ENCODE measurements around the gene SORCS2.

SORCS2 gene

DNA sequence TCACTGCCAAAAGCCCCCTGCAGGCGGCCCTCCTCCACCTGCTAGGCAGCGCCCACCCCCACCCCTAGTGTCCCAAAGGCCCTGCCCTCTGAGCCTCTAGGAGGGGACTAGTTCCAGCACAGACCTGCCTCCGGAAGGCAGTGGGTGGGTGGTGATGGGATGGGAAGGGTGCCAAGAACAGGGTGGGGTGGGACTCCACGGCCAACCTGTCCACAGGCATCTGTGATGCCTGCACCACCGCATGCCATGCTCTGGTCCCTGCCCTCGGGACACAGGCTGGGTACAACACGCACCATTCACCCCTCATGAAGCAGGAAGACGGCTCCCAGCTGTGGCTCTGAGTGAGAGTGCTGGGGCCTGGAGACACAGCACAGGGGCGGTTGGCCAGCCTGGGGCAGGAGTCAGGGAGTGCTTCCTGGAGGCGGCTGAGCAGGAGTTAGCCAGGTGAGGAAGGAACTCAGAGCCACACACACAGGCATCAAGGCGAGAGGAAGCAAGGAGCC lies 485.5 kb downstream of the SORCS2 start:
- DNase-seq (ENCODE audit: low read depth) = no peak
- H3K4me3 ChIP-seq (ENCODE audit: low read depth, low read length) = no peak overlapping the region
- TF ChIP-seq, protein P1, sequence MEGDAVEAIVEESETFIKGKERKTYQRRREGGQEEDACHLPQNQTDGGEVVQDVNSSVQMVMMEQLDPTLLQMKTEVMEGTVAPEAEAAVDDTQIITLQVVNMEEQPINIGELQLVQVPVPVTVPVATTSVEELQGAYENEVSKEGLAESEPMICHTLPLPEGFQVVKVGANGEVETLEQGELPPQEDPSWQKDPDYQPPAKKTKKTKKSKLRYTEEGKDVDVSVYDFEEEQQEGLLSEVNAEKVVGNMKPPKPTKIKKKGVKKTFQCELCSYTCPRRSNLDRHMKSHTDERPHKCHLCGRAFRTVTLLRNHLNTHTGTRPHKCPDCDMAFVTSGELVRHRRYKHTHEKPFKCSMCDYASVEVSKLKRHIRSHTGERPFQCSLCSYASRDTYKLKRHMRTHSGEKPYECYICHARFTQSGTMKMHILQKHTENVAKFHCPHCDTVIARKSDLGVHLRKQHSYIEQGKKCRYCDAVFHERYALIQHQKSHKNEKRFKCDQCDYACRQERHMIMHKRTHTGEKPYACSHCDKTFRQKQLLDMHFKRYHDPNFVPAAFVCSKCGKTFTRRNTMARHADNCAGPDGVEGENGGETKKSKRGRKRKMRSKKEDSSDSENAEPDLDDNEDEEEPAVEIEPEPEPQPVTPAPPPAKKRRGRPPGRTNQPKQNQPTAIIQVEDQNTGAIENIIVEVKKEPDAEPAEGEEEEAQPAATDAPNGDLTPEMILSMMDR (conservative IDR thresholded peaks at IDR 0.05; ENCODE audit: low read depth, low read length) = no peak

DNA sequence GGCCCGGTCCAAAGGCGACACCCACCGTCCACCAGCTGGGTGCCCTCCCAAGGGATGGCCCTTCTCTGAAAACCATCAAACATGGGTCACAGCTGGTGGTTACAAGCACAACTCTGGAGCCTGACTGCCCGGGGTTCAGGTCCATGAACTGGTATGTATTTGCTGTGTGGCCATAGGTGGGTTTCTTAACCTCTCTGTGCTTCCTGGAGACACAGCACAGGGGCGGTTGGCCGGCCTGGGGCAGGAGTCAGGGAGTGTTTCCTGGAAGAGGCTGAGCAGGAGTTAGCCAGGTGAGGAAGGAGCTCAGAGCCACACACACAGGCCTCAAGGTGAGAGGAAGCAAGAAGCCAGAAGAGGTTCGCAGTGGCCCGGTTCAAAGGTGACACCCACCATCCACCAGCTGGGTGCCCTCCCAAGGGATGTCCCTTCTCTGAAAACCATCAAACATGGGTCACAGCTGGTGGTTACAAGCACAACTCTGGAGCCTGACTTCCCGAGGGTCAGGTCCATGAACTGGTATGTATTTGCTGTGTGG lies 486.0 kb downstream of the SORCS2 start:
- TF ChIP-seq, protein P1 (conservative IDR thresholded peaks at IDR 0.05; ENCODE audit: low read depth, low read length) = no peak
- H3K4me3 ChIP-seq (ENCODE audit: low read depth, low read length) = no peak overlapping the region

DNA sequence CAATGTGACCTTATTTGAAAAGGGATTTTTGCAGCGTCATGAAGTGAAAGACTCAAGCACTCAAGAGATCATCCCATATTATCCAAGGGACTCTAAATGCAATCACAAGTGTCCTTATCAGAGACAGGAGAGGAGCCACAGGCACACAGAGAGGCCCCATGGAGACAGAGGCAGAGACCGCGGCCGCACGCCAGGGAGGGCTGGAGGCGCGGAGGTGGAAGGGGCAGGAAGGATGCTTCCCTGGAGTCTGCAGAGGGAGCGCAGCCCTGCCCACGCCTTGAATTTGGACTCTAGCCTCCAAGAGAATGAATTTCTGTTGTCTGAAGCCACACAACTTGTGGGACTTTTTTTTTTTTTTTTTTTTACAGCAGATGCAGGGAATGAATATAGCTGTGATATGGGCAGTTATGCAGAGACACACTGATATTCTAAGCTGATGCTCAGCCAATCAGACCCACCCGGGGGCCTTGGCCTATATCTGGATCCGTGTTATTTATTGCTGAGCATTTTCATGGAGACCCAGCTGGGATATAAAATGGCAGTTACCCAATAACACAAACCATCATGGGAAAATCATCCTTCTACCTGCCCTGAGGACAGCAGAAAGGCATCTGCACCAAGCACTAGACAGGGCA lies 487.2 kb downstream of the SORCS2 start:
- TF ChIP-seq, protein P1 (conservative IDR thresholded peaks at IDR 0.05; ENCODE audit: low read depth, low read length) = no peak
- no peak overlapping the region for H3K4me3 ChIP-seq (ENCODE audit: low read depth, low read length)
- no peak for DNase-seq (ENCODE audit: low read depth)

More for the DNA sequence above, 486.0 kb downstream of the SORCS2 start:
- no peak for DNase-seq (ENCODE audit: low read depth)

DNA sequence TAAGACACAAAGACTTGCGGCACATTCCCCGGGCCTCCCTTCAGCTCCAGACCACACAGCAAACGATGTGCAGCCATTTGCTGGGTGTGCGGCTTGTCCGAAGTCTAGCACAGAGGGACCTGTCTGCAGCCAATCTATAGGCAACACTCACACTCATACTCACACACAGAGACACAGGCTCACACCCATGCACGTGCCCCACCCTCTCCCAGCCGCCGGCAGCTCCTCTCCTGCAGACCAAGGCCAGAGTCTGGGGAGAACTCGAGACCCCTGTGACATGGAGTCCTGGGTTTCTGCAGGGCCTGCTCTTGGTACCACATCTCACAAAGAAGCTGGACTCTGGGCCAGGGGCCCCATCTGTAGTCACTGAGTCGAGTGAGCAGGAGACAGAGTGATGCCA lies 487.8 kb downstream of the SORCS2 start:
- DNase-seq (ENCODE audit: low read depth) = no peak
- TF ChIP-seq, protein P1 (conservative IDR thresholded peaks at IDR 0.05; ENCODE audit: low read depth, low read length) = no peak
- no peak overlapping the region for H3K4me3 ChIP-seq (ENCODE audit: low read depth, low read length)

DNA sequence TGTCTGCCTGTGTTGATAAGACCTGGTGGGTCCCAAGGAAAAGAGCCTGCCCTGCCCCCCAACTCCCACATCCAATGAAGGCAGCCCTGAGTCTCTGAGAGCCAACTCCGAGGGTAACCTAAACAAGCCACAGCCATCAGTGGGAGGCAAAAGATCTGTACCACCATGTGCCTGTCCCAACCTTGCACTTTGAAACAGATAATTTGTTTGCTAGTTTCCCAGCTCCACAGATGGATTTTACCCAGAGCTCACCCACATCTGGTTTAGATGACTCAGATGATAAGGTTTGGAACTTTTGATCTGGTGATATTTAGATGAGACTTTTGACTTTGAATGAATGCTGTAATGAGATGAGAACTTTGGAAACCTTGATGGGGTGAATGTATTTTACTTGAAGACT lies 488.4 kb downstream of the SORCS2 start:
- TF ChIP-seq, protein P1 (conservative IDR thresholded peaks at IDR 0.05; ENCODE audit: low read depth, low read length) = no peak
- DNase-seq (ENCODE audit: low read depth) = no peak
- H3K4me3 ChIP-seq (ENCODE audit: low read depth, low read length) = no peak overlapping the region

DNA sequence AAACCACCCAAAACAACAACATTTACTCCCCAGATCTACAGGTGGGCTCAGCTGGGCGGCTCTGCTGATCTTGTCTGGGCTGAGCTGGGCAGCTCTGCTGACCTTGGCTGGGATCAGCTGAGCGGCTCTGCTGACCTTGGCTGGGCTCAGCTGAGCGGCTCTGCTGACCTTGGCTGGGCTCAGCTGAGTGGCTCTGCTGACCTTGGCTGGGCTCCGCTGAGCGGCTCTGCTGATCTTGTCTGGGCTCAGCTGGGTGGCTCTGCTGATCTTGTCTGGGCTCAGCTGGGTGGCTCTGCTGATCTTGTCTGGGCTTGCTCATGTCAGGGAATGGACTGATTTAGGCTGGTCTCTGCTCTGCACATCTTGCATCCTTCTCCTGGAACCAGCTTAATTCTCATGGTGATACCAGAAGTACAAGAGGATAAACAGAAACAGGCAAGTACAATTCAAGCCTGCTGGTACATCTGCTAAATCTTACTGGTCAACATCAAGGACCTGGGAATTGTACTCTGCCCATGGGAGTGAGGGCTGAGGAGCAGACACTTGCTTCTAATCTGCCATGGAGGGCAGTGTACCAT lies 490.9 kb downstream of the SORCS2 start:
- no peak for DNase-seq (ENCODE audit: low read depth)
- TF ChIP-seq, protein P1 (conservative IDR thresholded peaks at IDR 0.05; ENCODE audit: low read depth, low read length) = no peak

More for the DNA sequence above, 490.9 kb downstream of the SORCS2 start:
- no peak overlapping the region for H3K4me3 ChIP-seq (ENCODE audit: low read depth, low read length)

All from choroid plexus epithelial cell (primary cell).